MM.1S (cell line): ENCODE data around the gene OOSP1.

Source experiments
- EZH2 ChIP-seq: fragments of 300-600 bp; sonication (generic); optimal IDR thresholded peaks from 2 replicates; pipeline ENCODE3; 2017; ENCODE audit warnings: low read depth, mild to moderate bottlenecking, antibody characterized with exemption, low read length, mixed read lengths
- EZH2phosphoT487 ChIP-seq: fragments of 300-600 bp; sonication (generic); IDR thresholded peaks from 2 replicates; pipeline ENCODE4 v1.6.1; 2018; ENCODE audit warnings: antibody characterized with exemption, low read length
- TF ChIP-seq, protein P1 (sequence below): fragments of 300-600 bp; sonication (generic); IDR thresholded peaks from 2 replicates; pipeline ENCODE4 v1.5.1; 2016; ENCODE audit warnings: antibody characterized with exemption, low read length, mixed read lengths

DNA sequence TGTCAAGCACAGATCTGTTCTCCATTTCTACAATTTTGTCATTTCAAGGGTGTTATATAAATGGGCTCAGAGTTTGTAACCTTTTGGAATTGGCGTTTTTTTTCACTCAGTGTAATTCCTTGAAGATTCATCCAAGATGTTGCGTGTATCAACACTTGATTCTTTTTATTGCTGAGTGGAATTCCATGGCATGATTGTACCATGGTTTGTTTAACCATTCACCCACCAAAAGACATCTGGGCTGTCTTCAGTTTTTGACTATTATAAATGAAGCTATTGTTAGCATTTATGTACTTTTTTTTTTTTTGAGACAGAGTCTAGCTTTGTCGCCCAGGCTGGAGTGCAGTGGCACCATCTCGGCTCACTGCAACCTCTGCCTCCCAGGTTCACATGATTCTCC is 2.9 kb downstream of the OOSP1 start:
- TF ChIP-seq, protein P1, sequence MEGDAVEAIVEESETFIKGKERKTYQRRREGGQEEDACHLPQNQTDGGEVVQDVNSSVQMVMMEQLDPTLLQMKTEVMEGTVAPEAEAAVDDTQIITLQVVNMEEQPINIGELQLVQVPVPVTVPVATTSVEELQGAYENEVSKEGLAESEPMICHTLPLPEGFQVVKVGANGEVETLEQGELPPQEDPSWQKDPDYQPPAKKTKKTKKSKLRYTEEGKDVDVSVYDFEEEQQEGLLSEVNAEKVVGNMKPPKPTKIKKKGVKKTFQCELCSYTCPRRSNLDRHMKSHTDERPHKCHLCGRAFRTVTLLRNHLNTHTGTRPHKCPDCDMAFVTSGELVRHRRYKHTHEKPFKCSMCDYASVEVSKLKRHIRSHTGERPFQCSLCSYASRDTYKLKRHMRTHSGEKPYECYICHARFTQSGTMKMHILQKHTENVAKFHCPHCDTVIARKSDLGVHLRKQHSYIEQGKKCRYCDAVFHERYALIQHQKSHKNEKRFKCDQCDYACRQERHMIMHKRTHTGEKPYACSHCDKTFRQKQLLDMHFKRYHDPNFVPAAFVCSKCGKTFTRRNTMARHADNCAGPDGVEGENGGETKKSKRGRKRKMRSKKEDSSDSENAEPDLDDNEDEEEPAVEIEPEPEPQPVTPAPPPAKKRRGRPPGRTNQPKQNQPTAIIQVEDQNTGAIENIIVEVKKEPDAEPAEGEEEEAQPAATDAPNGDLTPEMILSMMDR: no peak
- TF ChIP-seq EZH2phosphoT487 (no peak), EZH2 (no peak)
